ENCODE measurements around the gene CRB1.

DNA sequence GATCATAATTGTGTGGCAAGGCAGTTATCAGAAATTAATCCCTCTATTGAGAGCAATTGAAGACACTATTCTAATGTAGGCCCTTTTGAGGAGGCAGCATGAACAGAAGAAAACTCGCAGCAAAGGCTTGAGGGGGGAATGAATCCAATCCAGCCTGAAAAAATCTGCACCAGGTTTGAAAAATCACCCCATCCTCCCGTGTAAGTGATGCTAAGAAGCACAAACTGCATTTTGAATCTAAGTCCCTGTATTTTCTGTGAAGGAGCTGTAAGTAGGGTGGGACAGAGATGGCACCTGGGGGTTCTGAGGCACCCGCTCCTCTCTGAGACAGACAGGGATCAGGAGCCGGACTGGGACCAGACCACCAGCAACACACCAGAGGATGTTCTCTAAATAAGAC lies at the start of gene CRB1:
- TF ChIP-seq CHD7 (IDR thresholded peaks at IDR 0.05; ENCODE audit: insufficient replicate concordance, low read length) (no peak), SP4 (IDR thresholded peaks at IDR 0.05; ENCODE audit: low read length) (no peak)
